Measurements from ENCODE around the gene FAM177A1. TPM values are rescaled to one million over a fixed set of nuclear protein-coding genes. Genes with fewer than 3 reads are reported as not detected.

The FAM177A1 gene, protein sequence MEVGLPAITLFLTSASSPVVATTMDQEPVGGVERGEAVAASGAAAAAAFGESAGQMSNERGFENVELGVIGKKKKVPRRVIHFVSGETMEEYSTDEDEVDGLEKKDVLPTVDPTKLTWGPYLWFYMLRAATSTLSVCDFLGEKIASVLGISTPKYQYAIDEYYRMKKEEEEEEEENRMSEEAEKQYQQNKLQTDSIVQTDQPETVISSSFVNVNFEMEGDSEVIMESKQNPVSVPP
- total RNA-seq, result 27.4 and 28.0 TPM in 2 replicates
- long read RNA-seq, transcript FAM177A1-202 (6 exons, 858 nt), result minor isoform, 7 of 28 reads
- long read RNA-seq, transcript FAM177A1-201 (5 exons, 2,927 nt), result major isoform, 15 of 28 reads
- long read RNA-seq, partial matches to known transcripts, result 2 of 28 reads
- long read RNA-seq, other reads (novel, unspliced or antisense), result 3 of 28 reads

DNA sequence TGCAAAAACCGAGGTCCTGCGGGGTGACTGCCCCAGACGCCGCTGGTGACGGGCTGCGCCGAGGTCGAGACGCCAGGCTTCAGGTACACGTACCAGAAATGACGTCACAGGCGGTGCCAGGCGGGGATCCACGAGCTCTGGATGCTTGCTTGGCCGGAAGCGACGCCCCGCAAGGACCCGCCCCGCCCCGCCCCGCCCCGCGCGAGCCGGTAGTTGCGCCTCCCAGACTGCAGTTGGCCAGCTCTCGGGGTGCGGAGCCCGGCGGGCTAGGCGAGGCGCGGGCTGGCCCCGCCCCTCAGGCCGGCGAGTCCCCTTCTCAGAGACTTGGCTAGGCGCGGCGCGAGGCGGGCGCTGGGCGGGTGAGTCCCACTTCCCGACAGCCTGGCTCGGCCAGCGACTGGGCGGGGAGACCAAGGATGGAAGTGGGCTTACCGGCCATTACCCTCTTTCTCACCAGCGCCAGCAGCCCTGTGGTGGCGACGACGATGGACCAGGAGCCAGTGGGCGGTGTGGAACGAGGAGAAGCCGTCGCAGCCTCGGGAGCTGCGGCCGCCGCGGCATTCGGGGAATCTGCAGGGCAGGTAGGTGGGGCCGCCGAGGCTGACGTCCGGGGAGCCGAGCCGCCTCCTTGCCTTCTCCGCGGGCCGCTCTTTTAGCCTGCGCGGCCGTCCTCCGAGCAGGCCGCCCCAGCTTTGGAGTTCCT is at the start of gene FAM177A1:
TSS of gene FAM177A1 (plus strand) at position 225 of the 703 bp plus-strand sequence. CDS start at position 417, 192 bp downstream.
- Mint-ChIP-seq H3K36me3 (ENCODE audit: low read depth) (no peaks in the 10 kb centered on the region), H3K4me3 (peak within 1 kb of the TSS; percentile 96), H3K9me3 (no peaks in the 10 kb centered on the region), H3K27me3 (ENCODE audit: low read depth) (no peaks in the 10 kb centered on the region), H3K4me1 (peaks cover 21% of the 10 kb centered on the region), H3K27ac (ENCODE audit: unreplicated experiment) (peak within 1 kb of the TSS; percentile 95)
- peak; percentile 85 for DNase-seq (ENCODE audit: low read depth, low spot score)
- TF ChIP-seq, protein P1, sequence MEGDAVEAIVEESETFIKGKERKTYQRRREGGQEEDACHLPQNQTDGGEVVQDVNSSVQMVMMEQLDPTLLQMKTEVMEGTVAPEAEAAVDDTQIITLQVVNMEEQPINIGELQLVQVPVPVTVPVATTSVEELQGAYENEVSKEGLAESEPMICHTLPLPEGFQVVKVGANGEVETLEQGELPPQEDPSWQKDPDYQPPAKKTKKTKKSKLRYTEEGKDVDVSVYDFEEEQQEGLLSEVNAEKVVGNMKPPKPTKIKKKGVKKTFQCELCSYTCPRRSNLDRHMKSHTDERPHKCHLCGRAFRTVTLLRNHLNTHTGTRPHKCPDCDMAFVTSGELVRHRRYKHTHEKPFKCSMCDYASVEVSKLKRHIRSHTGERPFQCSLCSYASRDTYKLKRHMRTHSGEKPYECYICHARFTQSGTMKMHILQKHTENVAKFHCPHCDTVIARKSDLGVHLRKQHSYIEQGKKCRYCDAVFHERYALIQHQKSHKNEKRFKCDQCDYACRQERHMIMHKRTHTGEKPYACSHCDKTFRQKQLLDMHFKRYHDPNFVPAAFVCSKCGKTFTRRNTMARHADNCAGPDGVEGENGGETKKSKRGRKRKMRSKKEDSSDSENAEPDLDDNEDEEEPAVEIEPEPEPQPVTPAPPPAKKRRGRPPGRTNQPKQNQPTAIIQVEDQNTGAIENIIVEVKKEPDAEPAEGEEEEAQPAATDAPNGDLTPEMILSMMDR (conservative IDR thresholded peaks at IDR 0.05), result no peak

DNA sequence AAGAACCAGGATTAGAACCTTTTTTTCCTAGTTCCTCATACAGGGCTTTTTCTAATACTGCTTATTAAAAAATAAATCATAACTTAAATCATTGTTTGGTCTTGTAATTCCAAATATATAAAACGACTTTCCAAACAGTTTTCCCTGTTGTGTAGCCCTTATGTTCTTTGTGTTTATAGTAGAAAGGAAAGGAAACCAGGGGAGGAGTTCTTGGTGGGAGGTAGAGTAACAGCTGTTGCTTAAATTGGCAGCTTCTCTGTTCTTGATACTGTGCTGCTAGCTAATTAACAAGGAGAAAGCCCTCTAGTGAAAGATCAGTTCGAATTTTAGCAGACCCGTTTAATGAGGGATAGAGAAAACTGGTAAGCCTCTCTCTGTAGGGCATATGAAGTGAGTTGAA is 48.3 kb upstream of the FAM177A1 start:
- Mint-ChIP-seq H3K9me3 (no peaks in the 10 kb centered on the region), H3K4me1 (peaks cover 6% of the 10 kb centered on the region), H3K4me3 (no peak overlapping the region), H3K27me3 (ENCODE audit: low read depth) (no peaks in the 10 kb centered on the region), H3K27ac (ENCODE audit: unreplicated experiment) (no peak overlapping the region), H3K36me3 (ENCODE audit: low read depth) (no peaks in the 10 kb centered on the region)
- TF ChIP-seq, protein P1 (conservative IDR thresholded peaks at IDR 0.05), result no peak
- no peak for DNase-seq (ENCODE audit: low read depth, low spot score)

DNA sequence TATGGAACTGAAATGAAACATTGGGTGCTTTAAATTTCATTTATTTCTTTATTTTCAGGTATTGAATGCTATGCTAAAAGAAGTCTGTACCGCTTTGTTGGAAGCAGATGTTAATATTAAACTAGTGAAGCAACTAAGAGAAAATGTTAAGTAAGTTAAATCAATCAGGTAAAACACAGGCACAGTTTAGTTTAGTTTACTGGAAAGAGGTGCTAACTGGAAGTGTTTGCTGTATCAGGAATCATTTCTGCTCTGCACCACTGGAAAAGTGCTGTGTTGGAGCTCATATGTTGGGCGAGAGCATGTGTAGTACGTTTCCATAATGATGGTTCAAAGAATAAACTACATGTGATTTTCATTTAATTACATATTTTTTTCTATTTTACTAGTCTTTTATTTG is 46.6 kb upstream of the FAM177A1 start:
- Mint-ChIP-seq H3K9me3 (no peaks in the 10 kb centered on the region), H3K36me3 (ENCODE audit: low read depth) (no peaks in the 10 kb centered on the region)

DNA sequence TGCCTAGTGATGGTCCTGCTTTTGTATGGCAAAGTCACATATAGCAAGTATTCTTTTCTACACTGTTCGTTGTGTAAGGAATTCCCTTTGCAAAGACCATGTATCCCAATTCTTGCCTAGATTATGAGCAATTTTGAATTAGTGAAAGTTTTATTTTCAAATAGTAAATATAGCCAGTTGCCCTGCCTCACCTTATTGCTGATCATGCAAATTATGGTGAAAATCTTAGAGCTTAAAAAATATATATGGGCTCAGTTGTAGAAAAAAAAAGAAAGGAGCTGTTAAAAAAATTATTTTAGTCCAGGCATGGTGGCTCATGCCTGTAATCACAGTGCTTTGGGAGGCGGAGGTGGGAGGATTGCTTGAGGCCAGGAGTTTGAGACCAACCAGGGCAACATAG is 44.5 kb upstream of the FAM177A1 start:
- Mint-ChIP-seq H3K27me3 (ENCODE audit: low read depth) (no peaks in the 10 kb centered on the region), H3K9me3 (no peaks in the 10 kb centered on the region), H3K4me3 (no peak overlapping the region), H3K27ac (ENCODE audit: unreplicated experiment) (no peak overlapping the region), H3K36me3 (ENCODE audit: low read depth) (no peaks in the 10 kb centered on the region), H3K4me1 (no peaks in the 10 kb centered on the region)
- DNase-seq (ENCODE audit: low read depth, low spot score), result no peak
- TF ChIP-seq, protein P1 (conservative IDR thresholded peaks at IDR 0.05), result no peak

More for the DNA sequence above, 46.6 kb upstream of the FAM177A1 start:
- no peak overlapping the region for H3K27ac Mint-ChIP-seq (ENCODE audit: unreplicated experiment)
- H3K4me3 Mint-ChIP-seq, result no peak overlapping the region
- no peaks in the 10 kb centered on the region for H3K27me3 Mint-ChIP-seq (ENCODE audit: low read depth)
- peaks cover 2% of the 10 kb centered on the region for H3K4me1 Mint-ChIP-seq
- TF ChIP-seq, protein P1 (conservative IDR thresholded peaks at IDR 0.05), result no peak
- no peak for DNase-seq (ENCODE audit: low read depth, low spot score)

DNA sequence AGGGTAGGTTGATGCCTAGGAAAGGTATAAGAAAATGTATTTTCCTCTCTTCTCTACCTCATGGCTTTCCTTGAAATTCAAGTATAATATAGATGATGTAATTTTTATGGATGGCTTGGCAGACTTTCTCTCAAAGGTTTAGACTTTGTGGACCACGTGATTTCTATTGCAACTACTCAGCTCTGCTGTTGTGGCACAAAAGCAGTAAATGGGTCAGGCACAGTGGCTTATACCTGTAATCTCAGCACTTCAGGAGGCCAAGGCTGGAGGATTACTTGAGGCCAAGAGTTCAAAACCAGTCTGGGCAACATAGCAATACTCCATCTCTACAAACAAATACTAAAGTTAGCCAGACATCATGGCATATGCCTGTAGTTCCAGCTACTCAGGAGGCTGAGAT is 41.2 kb upstream of the FAM177A1 start:
- DNase-seq (ENCODE audit: low read depth, low spot score), result no peak
- peaks cover 3% of the 10 kb centered on the region for H3K36me3 Mint-ChIP-seq (ENCODE audit: low read depth)
- TF ChIP-seq, protein P1 (conservative IDR thresholded peaks at IDR 0.05), result no peak
- no peak overlapping the region for H3K4me3 Mint-ChIP-seq
- no peaks in the 10 kb centered on the region for H3K27me3 Mint-ChIP-seq (ENCODE audit: low read depth)
- H3K9me3 Mint-ChIP-seq, result no peaks in the 10 kb centered on the region
- H3K27ac Mint-ChIP-seq (ENCODE audit: unreplicated experiment), result no peak overlapping the region
- no peaks in the 10 kb centered on the region for H3K4me1 Mint-ChIP-seq

Data from neural crest cell (in vitro differentiated cells).